Gastroesophageal sphincter (tissue), 4 donors: ENCODE results near the gene BRINP2. TPM values are rescaled to one million over a fixed set of nuclear protein-coding genes. Genes with fewer than 3 reads are reported as not detected.

ENCODE experiments used
- ATAC-seq: fragments of 150-250 bp; one replicate; pipeline ENCODE4 v1.9.1; 2016; ENCODE audit warnings: mild to moderate bottlenecking, moderate library complexity
- H3K27ac ChIP-seq, 4 donors: fragments of 200-600 bp; sonication (generic) in 3 of 4; 1 replicate in 3 of 4; 2 replicates in 1 of 4; pipeline ENCODE4 v1.5.1; 2016 to 2019
- H3K27me3 ChIP-seq: fragments of 200-600 bp; sonication (generic); one replicate; pipeline ENCODE4 v1.5.1; 2019
- H3K36me3 ChIP-seq, 2 donors: fragments of 200-600 bp; sonication (generic); one replicate each; pipeline ENCODE4 v1.5.1; 2019; ENCODE audit warnings: control low read depth in 1 of 2
- H3K4me1 ChIP-seq, 3 donors: fragments of 200-600 bp; sonication (generic); 1 replicate in 2 of 3; 2 replicates in 1 of 3; pipeline ENCODE4 v1.5.1; 2016 to 2019; ENCODE audit warnings: control low read depth in 2 of 3
- H3K4me3 ChIP-seq, 2 donors: fragments of 200-600 bp; sonication (generic); one replicate each; pipeline ENCODE4 v1.5.1; 2019; ENCODE audit warnings: mild to moderate bottlenecking in 1 of 2, moderate library complexity in 1 of 2
- H3K9me3 ChIP-seq, 3 donors: fragments of 200-600 bp; sonication (generic); one replicate each; pipeline ENCODE4 v1.5.1; 2017 to 2019; ENCODE audit warnings: control low read depth in 2 of 3
- CTCF ChIP-seq, 4 experiments: fragments of 200-600 bp in 2 of 4; fragments of 450-650 bp in 2 of 4; sonication (generic) in 1 of 4; IDR thresholded peaks; one replicate each; pipeline ENCODE4 v1.5.1; 2017 to 2019; ENCODE audit warnings: antibody characterized with exemption in 4 of 4, mild to moderate bottlenecking in 2 of 4, moderate library complexity in 2 of 4
- EP300 ChIP-seq: sonication (generic); formaldehyde crosslinking; IDR thresholded peaks from one replicate; pipeline ENCODE4 v1.6.1; 2017; ENCODE audit warnings: antibody characterized with exemption, mild to moderate bottlenecking
- POLR2A ChIP-seq, 2 donors: fragments of 450-650 bp; IDR thresholded peaks; one replicate each; pipeline ENCODE4 v1.6.1; 2017; ENCODE audit warnings: antibody characterized with exemption in 2 of 2, mild to moderate bottlenecking in 2 of 2, moderate library complexity in 1 of 2
- POLR2AphosphoS5 ChIP-seq: sonication (generic); formaldehyde crosslinking; IDR thresholded peaks from one replicate; pipeline ENCODE4 v1.6.1; 2017; ENCODE audit warnings: antibody characterized with exemption
- WGBS, 2 donors: methylation state at CpG; one replicate each; pipeline ENCODE4 v1.1.5; 2018; ENCODE audit warnings: low coverage in 1 of 2; 5-methylcytosine and 5-hydroxymethylcytosine counted together
- total RNA-seq, 4 donors: library from RNA; depleted of rRNA; stranded (reverse); fragments of >200 nt; gene quantifications; one replicate each; pipeline ENCODE4 v1.1.0, GENCODE V29; 2016

BRINP2 gene
- total RNA-seq: 1 to 10 TPM in 2 of 4 donors, under 1 TPM in 1, not detected in 1; 0.62 to 3.3 (median 1.2) TPM

- Histone ChIP-seq H3K27me3 (peaks cover 87% of the 10 kb centered on the region), H3K36me3 (no peaks in the 10 kb centered on the region), H3K9me3 (no peaks in the 10 kb centered on the region), H3K4me1 (peaks cover 0 to 14% (median 5%) of the 10 kb centered on the region in 3 donors), H3K4me3 (peak within 1 kb of the TSS; percentile 11 to 49), H3K27ac (no peak within 1 kb of the TSS)
- TF ChIP-seq POLR2A (IDR thresholded peaks at IDR 0.05): no peak
- no peak for TF ChIP-seq POLR2AphosphoS5
- no peak for TF ChIP-seq EP300
- TF ChIP-seq CTCF (IDR thresholded peaks at IDR 0.05): no peak
- 3% methylated on average over 14 of the region's 49 CpGs; no CpG with 5 or more reads in 1 of the 2 donors for WGBS, 2 donors
- peak; percentile 70 for ATAC-seq
These were observed at the start of gene BRINP2 for GRCh38 chr1:177170756-177171535. Gene BRINP2, plus strand, starts transcription at chr1:177170958. Its CDS starts 58,919 bp downstream, at chr1:177229877.

GRCh38 chr1:177122461-177123251 is 48.1 kb upstream of the BRINP2 start:
- no peak overlapping the region for H3K27ac ChIP-seq
- ATAC-seq: no peak
- 85 to 93% methylated on average over 3 to 6 of the region's 12 CpGs for whole genome bisulfite sequencing, 2 donors
- H3K27me3 ChIP-seq: no peaks in the 10 kb centered on the region
- no peaks in the 10 kb centered on the region for H3K4me1 ChIP-seq
- no peaks in the 10 kb centered on the region for H3K9me3 ChIP-seq
- no peak overlapping the region for H3K4me3 ChIP-seq
- no peaks in the 10 kb centered on the region for H3K36me3 ChIP-seq
- TF ChIP-seq CTCF (IDR thresholded peaks at IDR 0.05): no peak
- TF ChIP-seq EP300: no peak
- no peak for TF ChIP-seq POLR2A (IDR thresholded peaks at IDR 0.05)
- TF ChIP-seq POLR2AphosphoS5: no peak

GRCh38 chr1:177124577-177125278 is 46.0 kb upstream of the BRINP2 start:
- H3K36me3 ChIP-seq: no peaks in the 10 kb centered on the region
- no peak overlapping the region for H3K4me3 ChIP-seq
- no peak for ATAC-seq
- H3K4me1 ChIP-seq: no peaks in the 10 kb centered on the region
- H3K27me3 ChIP-seq: no peaks in the 10 kb centered on the region
- 72% methylated on average over 4 of the region's 4 CpGs for WGBS, 2 donors
- no peak overlapping the region for H3K27ac ChIP-seq
- TF ChIP-seq POLR2AphosphoS5 (no peak), CTCF (IDR thresholded peaks at IDR 0.05) (no peak), EP300 (no peak), POLR2A (IDR thresholded peaks at IDR 0.05) (no peak)
- no peaks in the 10 kb centered on the region for H3K9me3 ChIP-seq

GRCh38 chr1:177126267-177126666 is 44.5 kb upstream of the BRINP2 start:
- 56 to 80% methylated on average over 1 to 2 of the region's 3 CpGs for WGBS, 2 donors

More at GRCh38 chr1:177126267-177126666, 44.5 kb upstream of the BRINP2 start:
- Histone ChIP-seq H3K9me3 (no peaks in the 10 kb centered on the region), H3K36me3 (no peaks in the 10 kb centered on the region), H3K4me1 (no peaks in the 10 kb centered on the region), H3K27me3 (no peaks in the 10 kb centered on the region), H3K27ac (no peak overlapping the region), H3K4me3 (no peak overlapping the region)
- TF ChIP-seq CTCF (IDR thresholded peaks at IDR 0.05) (no peak), EP300 (no peak), POLR2AphosphoS5 (no peak), POLR2A (IDR thresholded peaks at IDR 0.05) (no peak)
- no peak for ATAC-seq
